Measurements from ENCODE around the gene FURIN.

Gene FURIN

DNA sequence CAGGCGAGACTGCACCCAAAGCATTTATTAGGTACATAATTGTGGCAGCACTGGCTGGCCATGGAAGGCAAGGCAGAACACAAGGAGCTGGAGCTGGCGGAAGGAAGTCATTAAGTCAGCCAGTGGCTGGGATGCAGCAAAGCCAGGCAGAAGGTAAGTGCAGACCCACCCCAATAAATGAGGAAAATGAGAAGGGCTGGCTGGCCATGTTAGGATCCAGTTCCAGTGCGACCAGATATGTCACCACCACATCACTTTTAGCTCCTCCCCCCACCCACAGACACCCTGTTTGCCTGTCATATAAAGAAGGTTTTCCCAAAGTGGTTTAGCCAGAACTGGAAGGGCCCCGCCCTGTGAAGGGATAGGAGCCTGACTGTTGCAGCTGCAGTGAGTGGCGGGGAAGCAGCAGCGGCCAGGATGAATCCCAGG is at the start of gene FURIN:
FURIN (plus strand) TSS at position 328 of the 429 bp plus-strand sequence. CDS start 7,153 bp downstream, outside the sequence.
- no peak for TF ChIP-seq BACH2 (CRISPR knock-in tag; IDR thresholded peaks at IDR 0.05; ENCODE audit: borderline replicate concordance)
- TF ChIP-seq ISL1 (CRISPR knock-in tag; IDR thresholded peaks at IDR 0.05): no peak
- TF ChIP-seq, protein P1, sequence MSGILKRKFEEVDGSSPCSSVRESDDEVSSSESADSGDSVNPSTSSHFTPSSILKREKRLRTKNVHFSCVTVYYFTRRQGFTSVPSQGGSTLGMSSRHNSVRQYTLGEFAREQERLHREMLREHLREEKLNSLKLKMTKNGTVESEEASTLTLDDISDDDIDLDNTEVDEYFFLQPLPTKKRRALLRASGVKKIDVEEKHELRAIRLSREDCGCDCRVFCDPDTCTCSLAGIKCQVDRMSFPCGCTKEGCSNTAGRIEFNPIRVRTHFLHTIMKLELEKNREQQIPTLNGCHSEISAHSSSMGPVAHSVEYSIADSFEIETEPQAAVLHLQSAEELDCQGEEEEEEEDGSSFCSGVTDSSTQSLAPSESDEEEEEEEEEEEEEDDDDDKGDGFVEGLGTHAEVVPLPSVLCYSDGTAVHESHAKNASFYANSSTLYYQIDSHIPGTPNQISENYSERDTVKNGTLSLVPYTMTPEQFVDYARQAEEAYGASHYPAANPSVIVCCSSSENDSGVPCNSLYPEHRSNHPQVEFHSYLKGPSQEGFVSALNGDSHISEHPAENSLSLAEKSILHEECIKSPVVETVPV (CRISPR knock-in tag; IDR thresholded peaks at IDR 0.05): no peak
- ATAC-seq: no peak

DNA sequence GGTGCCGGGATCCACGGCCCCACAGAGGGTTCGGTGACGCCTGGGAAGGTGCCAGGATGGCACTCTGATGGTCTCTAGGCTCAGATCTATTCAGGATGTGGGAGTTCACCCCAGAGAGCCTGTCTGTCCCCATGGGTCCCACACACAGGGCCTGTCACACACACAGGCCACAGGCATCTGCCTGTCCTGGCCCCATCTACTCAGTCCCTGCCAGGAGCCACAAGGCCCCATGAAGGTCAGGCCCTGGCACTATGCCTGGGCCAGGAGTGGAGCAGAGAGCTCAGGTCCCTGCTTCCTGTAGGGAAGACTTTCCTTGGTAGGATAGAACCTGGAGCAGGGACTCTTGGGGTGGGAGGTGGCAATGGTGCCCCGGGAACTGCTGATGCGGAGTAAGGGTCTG is 49.0 kb upstream of the FURIN start:
- ATAC-seq: no peak
- no peak for TF ChIP-seq ISL1 (CRISPR knock-in tag; IDR thresholded peaks at IDR 0.05)
- TF ChIP-seq ZNF70 (CRISPR knock-in tag; IDR thresholded peaks at IDR 0.05): no peak
- TF ChIP-seq OSR1 (CRISPR knock-in tag; IDR thresholded peaks at IDR 0.05): no peak
- TF ChIP-seq ZNF8 (CRISPR knock-in tag; IDR thresholded peaks at IDR 0.05): no peak
- TF ChIP-seq, protein P2, sequence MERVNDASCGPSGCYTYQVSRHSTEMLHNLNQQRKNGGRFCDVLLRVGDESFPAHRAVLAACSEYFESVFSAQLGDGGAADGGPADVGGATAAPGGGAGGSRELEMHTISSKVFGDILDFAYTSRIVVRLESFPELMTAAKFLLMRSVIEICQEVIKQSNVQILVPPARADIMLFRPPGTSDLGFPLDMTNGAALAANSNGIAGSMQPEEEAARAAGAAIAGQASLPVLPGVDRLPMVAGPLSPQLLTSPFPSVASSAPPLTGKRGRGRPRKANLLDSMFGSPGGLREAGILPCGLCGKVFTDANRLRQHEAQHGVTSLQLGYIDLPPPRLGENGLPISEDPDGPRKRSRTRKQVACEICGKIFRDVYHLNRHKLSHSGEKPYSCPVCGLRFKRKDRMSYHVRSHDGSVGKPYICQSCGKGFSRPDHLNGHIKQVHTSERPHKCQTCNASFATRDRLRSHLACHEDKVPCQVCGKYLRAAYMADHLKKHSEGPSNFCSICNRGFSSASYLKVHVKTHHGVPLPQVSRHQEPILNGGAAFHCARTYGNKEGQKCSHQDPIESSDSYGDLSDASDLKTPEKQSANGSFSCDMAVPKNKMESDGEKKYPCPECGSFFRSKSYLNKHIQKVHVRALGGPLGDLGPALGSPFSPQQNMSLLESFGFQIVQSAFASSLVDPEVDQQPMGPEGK (CRISPR knock-in tag; IDR thresholded peaks at IDR 0.05; ENCODE audit: borderline replicate concordance): no peak
- TF ChIP-seq, protein P3, sequence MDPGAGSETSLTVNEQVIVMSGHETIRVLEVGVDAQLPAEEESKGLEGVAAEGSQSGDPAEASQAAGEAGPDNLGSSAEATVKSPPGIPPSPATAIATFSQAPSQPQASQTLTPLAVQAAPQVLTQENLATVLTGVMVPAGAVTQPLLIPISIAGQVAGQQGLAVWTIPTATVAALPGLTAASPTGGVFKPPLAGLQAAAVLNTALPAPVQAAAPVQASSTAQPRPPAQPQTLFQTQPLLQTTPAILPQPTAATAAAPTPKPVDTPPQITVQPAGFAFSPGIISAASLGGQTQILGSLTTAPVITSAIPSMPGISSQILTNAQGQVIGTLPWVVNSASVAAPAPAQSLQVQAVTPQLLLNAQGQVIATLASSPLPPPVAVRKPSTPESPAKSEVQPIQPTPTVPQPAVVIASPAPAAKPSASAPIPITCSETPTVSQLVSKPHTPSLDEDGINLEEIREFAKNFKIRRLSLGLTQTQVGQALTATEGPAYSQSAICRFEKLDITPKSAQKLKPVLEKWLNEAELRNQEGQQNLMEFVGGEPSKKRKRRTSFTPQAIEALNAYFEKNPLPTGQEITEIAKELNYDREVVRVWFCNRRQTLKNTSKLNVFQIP (CRISPR knock-in tag; IDR thresholded peaks at IDR 0.05; ENCODE audit: borderline replicate concordance, low read depth): no peak
- TF ChIP-seq ZNF565 (CRISPR knock-in tag; conservative IDR thresholded peaks at IDR 0.05; ENCODE audit: low read depth): no peak
- TF ChIP-seq, protein P4, sequence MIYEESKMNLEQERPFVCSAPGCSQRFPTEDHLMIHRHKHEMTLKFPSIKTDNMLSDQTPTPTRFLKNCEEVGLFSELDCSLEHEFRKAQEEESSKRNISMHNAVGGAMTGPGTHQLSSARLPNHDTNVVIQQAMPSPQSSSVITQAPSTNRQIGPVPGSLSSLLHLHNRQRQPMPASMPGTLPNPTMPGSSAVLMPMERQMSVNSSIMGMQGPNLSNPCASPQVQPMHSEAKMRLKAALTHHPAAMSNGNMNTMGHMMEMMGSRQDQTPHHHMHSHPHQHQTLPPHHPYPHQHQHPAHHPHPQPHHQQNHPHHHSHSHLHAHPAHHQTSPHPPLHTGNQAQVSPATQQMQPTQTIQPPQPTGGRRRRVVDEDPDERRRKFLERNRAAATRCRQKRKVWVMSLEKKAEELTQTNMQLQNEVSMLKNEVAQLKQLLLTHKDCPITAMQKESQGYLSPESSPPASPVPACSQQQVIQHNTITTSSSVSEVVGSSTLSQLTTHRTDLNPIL (CRISPR knock-in tag; IDR thresholded peaks at IDR 0.05; ENCODE audit: low read depth): no peak

DNA sequence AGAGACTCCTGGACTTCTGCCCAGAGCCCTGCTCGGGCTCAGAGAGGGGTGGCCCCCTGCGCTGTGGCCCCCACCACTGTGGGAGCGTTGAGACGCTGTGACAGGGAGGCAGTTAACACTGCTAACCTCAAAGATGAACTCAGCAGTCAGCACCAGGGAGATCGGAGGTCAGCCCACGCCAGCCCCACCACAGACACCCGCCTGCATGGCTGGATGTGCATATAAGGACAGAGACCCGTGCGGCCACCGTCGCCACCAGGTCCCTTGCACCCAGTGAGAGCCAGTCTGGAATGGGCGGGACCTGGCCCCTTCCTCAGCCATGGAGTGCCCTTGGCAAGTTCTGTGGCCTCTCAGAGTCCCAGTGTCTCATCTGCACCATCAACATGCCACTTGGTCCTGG is 48.5 kb upstream of the FURIN start:
- no peak for ATAC-seq
- TF ChIP-seq, protein P2 (CRISPR knock-in tag; IDR thresholded peaks at IDR 0.05; ENCODE audit: borderline replicate concordance): no peak
- no peak for TF ChIP-seq PPARA (CRISPR knock-in tag; IDR thresholded peaks at IDR 0.05; ENCODE audit: borderline replicate concordance)
- no peak for TF ChIP-seq CSDC2 (CRISPR knock-in tag; IDR thresholded peaks at IDR 0.05)

DNA sequence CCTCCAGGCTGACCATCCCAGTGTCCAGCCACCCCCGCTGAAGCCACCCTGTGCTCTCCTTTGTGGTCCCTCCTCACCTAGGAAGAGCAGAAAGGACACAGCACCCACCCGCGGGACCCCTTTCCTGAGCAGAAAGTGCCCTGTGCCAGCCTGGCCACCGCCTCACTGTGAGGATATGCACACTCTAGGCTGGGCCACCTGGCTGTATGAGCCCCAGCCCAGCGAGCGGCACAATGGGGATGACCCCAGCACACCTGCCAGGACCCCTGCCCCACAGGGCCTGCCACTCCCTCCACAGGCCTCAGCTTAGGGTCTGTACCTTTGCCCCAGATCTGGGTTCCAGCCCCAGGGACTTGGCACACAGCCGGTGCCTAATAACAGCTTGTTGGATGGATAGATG is 47.9 kb upstream of the FURIN start:
- ATAC-seq: no peak
- no peak for TF ChIP-seq TOX (CRISPR knock-in tag; IDR thresholded peaks at IDR 0.05; ENCODE audit: borderline replicate concordance)
- no peak for TF ChIP-seq ZC3H10 (CRISPR knock-in tag; IDR thresholded peaks at IDR 0.05)
- TF ChIP-seq, protein P1 (CRISPR knock-in tag; IDR thresholded peaks at IDR 0.05): no peak
- no peak for TF ChIP-seq ZFP30 (CRISPR knock-in tag; IDR thresholded peaks at IDR 0.05)
- TF ChIP-seq, protein P3 (CRISPR knock-in tag; IDR thresholded peaks at IDR 0.05; ENCODE audit: borderline replicate concordance, low read depth): no peak
- TF ChIP-seq GLIS3 (CRISPR knock-in tag; IDR thresholded peaks at IDR 0.05): no peak
- no peak for TF ChIP-seq SNAI2 (CRISPR knock-in tag; IDR thresholded peaks at IDR 0.05)
- TF ChIP-seq, protein P2 (CRISPR knock-in tag; IDR thresholded peaks at IDR 0.05; ENCODE audit: borderline replicate concordance): no peak
- TF ChIP-seq PPARA (CRISPR knock-in tag; IDR thresholded peaks at IDR 0.05; ENCODE audit: borderline replicate concordance): no peak
- TF ChIP-seq, protein P5, sequence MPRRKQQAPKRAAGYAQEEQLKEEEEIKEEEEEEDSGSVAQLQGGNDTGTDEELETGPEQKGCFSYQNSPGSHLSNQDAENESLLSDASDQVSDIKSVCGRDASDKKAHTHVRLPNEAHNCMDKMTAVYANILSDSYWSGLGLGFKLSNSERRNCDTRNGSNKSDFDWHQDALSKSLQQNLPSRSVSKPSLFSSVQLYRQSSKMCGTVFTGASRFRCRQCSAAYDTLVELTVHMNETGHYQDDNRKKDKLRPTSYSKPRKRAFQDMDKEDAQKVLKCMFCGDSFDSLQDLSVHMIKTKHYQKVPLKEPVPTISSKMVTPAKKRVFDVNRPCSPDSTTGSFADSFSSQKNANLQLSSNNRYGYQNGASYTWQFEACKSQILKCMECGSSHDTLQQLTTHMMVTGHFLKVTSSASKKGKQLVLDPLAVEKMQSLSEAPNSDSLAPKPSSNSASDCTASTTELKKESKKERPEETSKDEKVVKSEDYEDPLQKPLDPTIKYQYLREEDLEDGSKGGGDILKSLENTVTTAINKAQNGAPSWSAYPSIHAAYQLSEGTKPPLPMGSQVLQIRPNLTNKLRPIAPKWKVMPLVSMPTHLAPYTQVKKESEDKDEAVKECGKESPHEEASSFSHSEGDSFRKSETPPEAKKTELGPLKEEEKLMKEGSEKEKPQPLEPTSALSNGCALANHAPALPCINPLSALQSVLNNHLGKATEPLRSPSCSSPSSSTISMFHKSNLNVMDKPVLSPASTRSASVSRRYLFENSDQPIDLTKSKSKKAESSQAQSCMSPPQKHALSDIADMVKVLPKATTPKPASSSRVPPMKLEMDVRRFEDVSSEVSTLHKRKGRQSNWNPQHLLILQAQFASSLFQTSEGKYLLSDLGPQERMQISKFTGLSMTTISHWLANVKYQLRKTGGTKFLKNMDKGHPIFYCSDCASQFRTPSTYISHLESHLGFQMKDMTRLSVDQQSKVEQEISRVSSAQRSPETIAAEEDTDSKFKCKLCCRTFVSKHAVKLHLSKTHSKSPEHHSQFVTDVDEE (CRISPR knock-in tag; IDR thresholded peaks at IDR 0.05): no peak
- TF ChIP-seq ESRRG (CRISPR knock-in tag; IDR thresholded peaks at IDR 0.05): no peak
- no peak for TF ChIP-seq ZNF8 (CRISPR knock-in tag; IDR thresholded peaks at IDR 0.05)
- no peak for TF ChIP-seq ZNF565 (CRISPR knock-in tag; conservative IDR thresholded peaks at IDR 0.05; ENCODE audit: low read depth)

Data from SK-N-SH treated with all-trans-retinoic acid at 6 μM for 48 hours (cell line).